Glomerular visceral epithelial cell (primary cell): ENCODE measurements around the gene PRR3.

Source experiments
- DNase-seq: peaks from one replicate; pipeline ENCODE4 v3.0.0-alpha.2; 2016; ENCODE audit errors: extremely low spot score

The PRR3 gene

GRCh38 chr6:30612213-30612612 lies 55.1 kb downstream of the PRR3 start:
- peak; percentile 37 for DNase-seq

GRCh38 chr6:30612687-30613248 lies 55.7 kb downstream of the PRR3 start:
- DNase-seq, result peak; percentile 87
